Smooth muscle cell (in vitro differentiated cells): ENCODE results near the gene LRRK1. TPM values are rescaled to one million over a fixed set of nuclear protein-coding genes. Genes with fewer than 3 reads are reported as not detected.

Experiments used
- DNase-seq: peaks from one replicate; lab custom pipeline; 2025; ENCODE audit not compliant: unreplicated experiment; lab: John Stamatoyannopoulos, UW
- H2AFZ ChIP-seq: fragments of 200-600 bp; sonication (generic); 2 replicates; pipeline ENCODE4 v1.6.0; 2016; ENCODE audit warnings: antibody characterized with exemption, low read depth, mild to moderate bottlenecking
- H3F3A ChIP-seq: fragments of 200-600 bp; sonication (generic); 2 replicates; pipeline ENCODE4 v1.6.0; 2017; ENCODE audit warnings: antibody characterized with exemption, low read depth
- H3K27ac ChIP-seq: fragments of 200-600 bp; sonication (generic); 2 replicates; pipeline ENCODE4 v1.5.1; 2016; ENCODE audit warnings: low read depth, mild to moderate bottlenecking
- H3K27me3 ChIP-seq: fragments of 200-600 bp; sonication (generic); 2 replicates; pipeline ENCODE4 v1.6.1; 2016; ENCODE audit warnings: low read depth, mild to moderate bottlenecking
- H3K36me3 ChIP-seq: fragments of 200-600 bp; sonication (generic); 2 replicates; pipeline ENCODE4 v1.5.1; 2016; ENCODE audit warnings: low read depth
- H3K4me1 ChIP-seq: fragments of 200-600 bp; sonication (generic); 2 replicates; pipeline ENCODE4 v1.5.1; 2016; ENCODE audit warnings: low read depth
- H3K4me2 ChIP-seq: fragments of 200-600 bp; sonication (generic); 2 replicates; pipeline ENCODE4 v1.6.0; 2016; ENCODE audit warnings: mild to moderate bottlenecking
- H3K4me3 ChIP-seq: fragments of 200-600 bp; sonication (generic); 2 replicates; pipeline ENCODE4 v1.5.1; 2016; ENCODE audit warnings: mild to moderate bottlenecking
- H3K79me2 ChIP-seq: fragments of 200-600 bp; sonication (generic); 2 replicates; pipeline ENCODE4 v1.6.0; 2016; ENCODE audit warnings: low read depth, mild to moderate bottlenecking
- H3K9ac ChIP-seq: fragments of 200-600 bp; sonication (generic); 2 replicates; pipeline ENCODE4 v1.6.0; 2016; ENCODE audit warnings: low read depth
- H3K9me3 ChIP-seq: fragments of 200-600 bp; sonication (generic); replicated peaks from 2 replicates; pipeline ENCODE4 v1.5.1; 2016; ENCODE audit warnings: low read depth
- H4K20me1 ChIP-seq: fragments of 200-600 bp; sonication (generic); 2 replicates; pipeline ENCODE4 v1.6.0; 2016; ENCODE audit warnings: low read depth
- CTCF ChIP-seq: fragments of 200-600 bp; sonication (generic); IDR thresholded peaks from 2 replicates; pipeline ENCODE4 v1.5.1; 2017; ENCODE audit warnings: borderline replicate concordance, mild to moderate bottlenecking, antibody characterized with exemption; ENCODE audit not compliant: insufficient read depth, poor library complexity, severe bottlenecking
- WGBS: methylation state at CpG from one replicate; pipeline ENCODE4 v1.1.7; 2016; ENCODE audit warnings: low lambda C conversion rate; 5-methylcytosine and 5-hydroxymethylcytosine counted together
- polyA plus RNA-seq: library from polyadenylated mRNA; unstranded; fragments of >200 nt; fragmentation: Nextera tagmentation; extraction: Ambion mirVana; gene quantifications from 2 replicates; pipeline ENCODE4 v1.2.1, GENCODE V29; 2016
- total RNA-seq: library from RNA; depleted of rRNA; stranded (reverse); fragments of >200 nt; gene quantifications from 2 replicates; pipeline ENCODE4 v1.2.3, GENCODE V29; 2014

Gene LRRK1
- total and polyA plus RNA-seq, 2 experiments from 2014 or later: 1.1 to 1.6 TPM

- Histone ChIP-seq H3F3A (no peaks in the 10 kb centered on the region), H3K9me3 (no peaks in the 10 kb centered on the region), H3K4me1 (no peaks in the 10 kb centered on the region), H3K36me3 (no peaks in the 10 kb centered on the region), H3K27ac (no peak overlapping the region), H3K4me3 (no peak overlapping the region), H3K79me2 (no peaks in the 10 kb centered on the region), H2AFZ (no peak overlapping the region), H3K27me3 (no peaks in the 10 kb centered on the region), H3K9ac (no peak overlapping the region), H3K4me2 (no peak overlapping the region), H4K20me1 (no peaks in the 10 kb centered on the region)
- WGBS: 78% methylated on average over 21 of the region's 21 CpGs
- DNase-seq: no peak
- no peak for TF ChIP-seq CTCF
Observed at GRCh38 chr15:100891307-100892012, 27.7 kb upstream of the LRRK1 start.

- Histone ChIP-seq H3K36me3 (no peaks in the 10 kb centered on the region), H4K20me1 (no peaks in the 10 kb centered on the region), H3K4me2 (no peak overlapping the region), H3K4me3 (no peak overlapping the region), H3K9me3 (no peaks in the 10 kb centered on the region), H3K27ac (no peak overlapping the region), H3K27me3 (no peaks in the 10 kb centered on the region), H3F3A (no peaks in the 10 kb centered on the region), H2AFZ (no peak overlapping the region), H3K79me2 (no peaks in the 10 kb centered on the region), H3K4me1 (no peaks in the 10 kb centered on the region), H3K9ac (no peak overlapping the region)
- no peak for TF ChIP-seq CTCF
- 79% methylated on average over 6 of the region's 6 CpGs for WGBS
- no peak for DNase-seq
Observed at GRCh38 chr15:100892013-100892355, 27.2 kb upstream of the LRRK1 start.

GRCh38 chr15:100893261-100893963 lies 25.7 kb upstream of the LRRK1 start:
- Histone ChIP-seq H3K9ac (no peak overlapping the region), H3F3A (no peaks in the 10 kb centered on the region), H3K36me3 (no peaks in the 10 kb centered on the region), H4K20me1 (no peaks in the 10 kb centered on the region), H2AFZ (no peak overlapping the region), H3K27me3 (peaks cover 3% of the 10 kb centered on the region), H3K4me2 (no peak overlapping the region), H3K79me2 (no peaks in the 10 kb centered on the region), H3K4me3 (no peak overlapping the region), H3K4me1 (no peaks in the 10 kb centered on the region), H3K9me3 (no peaks in the 10 kb centered on the region), H3K27ac (no peak overlapping the region)
- WGBS: 90% methylated on average over 6 of the region's 6 CpGs
- no peak for TF ChIP-seq CTCF
- no peak for DNase-seq

- Histone ChIP-seq H3K9me3 (no peaks in the 10 kb centered on the region), H3K9ac (no peak overlapping the region), H3K4me3 (no peak overlapping the region), H3K4me1 (no peaks in the 10 kb centered on the region), H3K36me3 (no peaks in the 10 kb centered on the region), H3K79me2 (no peaks in the 10 kb centered on the region), H4K20me1 (no peaks in the 10 kb centered on the region), H3K27me3 (peaks cover 3% of the 10 kb centered on the region), H2AFZ (no peak overlapping the region), H3K4me2 (no peak overlapping the region), H3F3A (no peaks in the 10 kb centered on the region), H3K27ac (no peak overlapping the region)
- 91% methylated on average over 9 of the region's 9 CpGs for WGBS
- no peak for TF ChIP-seq CTCF
- DNase-seq: no peak
Observed at GRCh38 chr15:100893964-100894295, 25.2 kb upstream of the LRRK1 start.
